Measurements from ENCODE around the gene WHRN.

GRCh38 chr9:114371343-114371944 lies 133.8 kb downstream of the WHRN start:
- TF ChIP-seq CENPT (CRISPR knock-in tag; IDR thresholded peaks at IDR 0.05; ENCODE audit: low read depth) (no peak), MEIS2 (CRISPR knock-in tag; IDR thresholded peaks at IDR 0.05) (no peak), POLR2A (IDR thresholded peaks at IDR 0.05; ENCODE audit: insufficient read depth in 1 of 2, low read depth in 2 of 2, low read length in 2 of 2) (no peak), CTCF (CRISPR knock-in tag; IDR thresholded peaks at IDR 0.05) (no peak), ZNF563 (CRISPR knock-in tag; IDR thresholded peaks at IDR 0.05) (no peak), ATF3 (CRISPR knock-in tag; IDR thresholded peaks at IDR 0.05) (no peak)

Data from HepG2 (cell line).